Adrenal gland (tissue), 5 donors: ENCODE data around the gene ZNF414.

Experiments used
- CTCF ChIP-seq, 6 experiments: fragments of 450-650 bp in 4 of 6; fragments of 200-600 bp in 2 of 6; sonication (generic) in 1 of 6; IDR thresholded peaks; 1 replicate in 5 of 6; 2 replicates in 1 of 6; pipeline versions ENCODE4 v1.5.1 to v1.8.0; 2016 to 2021; ENCODE audit warnings: antibody characterized with exemption in 6 of 6, mild to moderate bottlenecking in 2 of 6, moderate library complexity in 1 of 6
- POLR2A ChIP-seq, 2 donors: fragments of 450-650 bp; IDR thresholded peaks; one replicate each; pipeline ENCODE4 v1.6.1; 2017; ENCODE audit warnings: antibody characterized with exemption in 2 of 2, mild to moderate bottlenecking in 2 of 2, moderate library complexity in 1 of 2
- donor health status: DM: no; HTN: no; CAD: no.

- TF ChIP-seq CTCF (IDR thresholded peaks at IDR 0.05) = no peak
- TF ChIP-seq POLR2A (IDR thresholded peaks at IDR 0.05) = no peak
Observed at GRCh38 chr19:8512115-8512967, 1.6 kb downstream of the ZNF414 start.
